IPS-20b (cell line): ENCODE results near the gene PRSS38.
"Not testable (repeated sequence)": the region's sequence is repeated elsewhere in the genome, so short reads cannot be mapped to it uniquely, and the experiment has no call there.

Experiments
- H3K27ac ChIP-seq: one replicate; pipeline ENCODE4 v1.5.1; 2013; ENCODE audit warnings: low read length
- H3K27me3 ChIP-seq: 2 replicates; pipeline ENCODE4 v1.6.1; 2013; ENCODE audit warnings: mild to moderate bottlenecking, low read length, inconsistent platforms; ENCODE audit not compliant: insufficient read depth
- H3K36me3 ChIP-seq: 2 replicates; pipeline ENCODE4 v1.6.1; 2013; ENCODE audit warnings: low read depth, mild to moderate bottlenecking, inconsistent platforms, low read length, moderate library complexity; ENCODE audit not compliant: insufficient read depth
- H3K4me1 ChIP-seq: 2 replicates; pipeline ENCODE4 v1.6.1; 2013; ENCODE audit warnings: mild to moderate bottlenecking, control low read depth, inconsistent platforms, low read length, moderate library complexity; ENCODE audit not compliant: insufficient read depth
- H3K4me3 ChIP-seq: 2 replicates; pipeline ENCODE4 v1.5.1; 2013; ENCODE audit warnings: mild to moderate bottlenecking, low read length, inconsistent platforms
- H3K9ac ChIP-seq: 2 replicates; pipeline ENCODE4 v1.6.1; 2013; ENCODE audit warnings: low read depth, mild to moderate bottlenecking, inconsistent platforms, low read length, moderate library complexity
- H3K9me3 ChIP-seq: 2 replicates; pipeline ENCODE4 v1.6.1; 2013; ENCODE audit warnings: mild to moderate bottlenecking, low read depth, low read length, inconsistent platforms; ENCODE audit not compliant: insufficient read depth

The PRSS38 gene

GRCh38 chr1:227856147-227856858 lies 40.8 kb downstream of the PRSS38 start:
- H3K27me3 ChIP-seq: no peaks in the 10 kb centered on the region
- no peak overlapping the region for H3K4me3 ChIP-seq
- no peaks in the 10 kb centered on the region for H3K9me3 ChIP-seq
- H3K9ac ChIP-seq: no peak overlapping the region
- H3K36me3 ChIP-seq: no peaks in the 10 kb centered on the region
- no peak overlapping the region for H3K27ac ChIP-seq
- no peaks in the 10 kb centered on the region for H3K4me1 ChIP-seq

GRCh38 chr1:227864882-227865281 lies 49.4 kb downstream of the PRSS38 start:
- Histone ChIP-seq H3K9me3 (peaks cover 7% of the 10 kb centered on the region), H3K27ac (no peak overlapping the region), H3K4me3 (no peak overlapping the region), H3K9ac (no peak overlapping the region), H3K27me3 (no peaks in the 10 kb centered on the region), H3K36me3 (no peaks in the 10 kb centered on the region), H3K4me1 (no peaks in the 10 kb centered on the region)

GRCh38 chr1:227869279-227869842 lies 53.9 kb downstream of the PRSS38 start:
- H3K4me3 ChIP-seq: no peak overlapping the region
- peaks cover 6% of the 10 kb centered on the region for H3K9me3 ChIP-seq
- H3K27me3 ChIP-seq: no peaks in the 10 kb centered on the region
- H3K27ac ChIP-seq: no peak overlapping the region
- H3K4me1 ChIP-seq: no peaks in the 10 kb centered on the region
- H3K9ac ChIP-seq: no peak overlapping the region
- H3K36me3 ChIP-seq: no peaks in the 10 kb centered on the region

- Histone ChIP-seq H3K36me3 (no peaks in the 10 kb centered on the region), H3K4me1 (no peaks in the 10 kb centered on the region), H3K27me3 (no peaks in the 10 kb centered on the region), H3K9me3 (peaks cover under 1% of the 10 kb centered on the region; the same call in 1 of the 2 replicates), H3K27ac (no peak overlapping the region), H3K9ac (no peak overlapping the region), H3K4me3 (no peak overlapping the region)
Observed at GRCh38 chr1:227869851-227870305, 54.4 kb downstream of the PRSS38 start.

GRCh38 chr1:227870366-227870765 lies 54.9 kb downstream of the PRSS38 start:
- Histone ChIP-seq H3K9me3 (no peaks in the 10 kb centered on the region; the same call in 1 of the 2 replicates), H3K4me3 (no peak overlapping the region), H3K9ac (no peak overlapping the region), H3K36me3 (no peaks in the 10 kb centered on the region), H3K27ac (no peak overlapping the region), H3K4me1 (no peaks in the 10 kb centered on the region), H3K27me3 (no peaks in the 10 kb centered on the region)

- not testable (repeated sequence) for H3K4me3 ChIP-seq, H3K27me3 ChIP-seq, H3K4me1 ChIP-seq, H3K36me3 ChIP-seq, H3K27ac ChIP-seq, H3K9me3 ChIP-seq, H3K9ac ChIP-seq
Observed at GRCh38 chr1:227871892-227872291, 56.4 kb downstream of the PRSS38 start.

GRCh38 chr1:227877810-227878209 lies 62.3 kb downstream of the PRSS38 start:
- not testable (repeated sequence) for H3K9me3 ChIP-seq, H3K9ac ChIP-seq, H3K4me1 ChIP-seq, H3K27ac ChIP-seq, H3K36me3 ChIP-seq, H3K4me3 ChIP-seq, H3K27me3 ChIP-seq

- Histone ChIP-seq H3K27ac (no peak overlapping the region), H3K4me3 (no peak overlapping the region), H3K27me3 (no peaks in the 10 kb centered on the region), H3K36me3 (no peaks in the 10 kb centered on the region), H3K9ac (no peak overlapping the region), H3K4me1 (no peaks in the 10 kb centered on the region), H3K9me3 (no peaks in the 10 kb centered on the region)
Observed at GRCh38 chr1:227880342-227880924, 65.0 kb downstream of the PRSS38 start.

GRCh38 chr1:227883073-227883520 lies 67.6 kb downstream of the PRSS38 start:
- Histone ChIP-seq H3K9me3 (no peaks in the 10 kb centered on the region), H3K9ac (no peak overlapping the region), H3K27me3 (no peaks in the 10 kb centered on the region)

GRCh38 chr1:227883641-227884301 lies 68.3 kb downstream of the PRSS38 start:
- Histone ChIP-seq H3K4me1 (peaks cover 2% of the 10 kb centered on the region; the same call in 1 of the 2 replicates), H3K9ac (no peak overlapping the region), H3K27ac (no peak overlapping the region), H3K9me3 (no peaks in the 10 kb centered on the region), H3K36me3 (no peaks in the 10 kb centered on the region), H3K4me3 (no peak overlapping the region), H3K27me3 (no peaks in the 10 kb centered on the region)

More at GRCh38 chr1:227883073-227883520, 67.6 kb downstream of the PRSS38 start:
- no peak overlapping the region for H3K27ac ChIP-seq
- H3K4me1 ChIP-seq: peaks cover 2% of the 10 kb centered on the region; the same call in 1 of the 2 replicates
- H3K4me3 ChIP-seq: no peak overlapping the region
- H3K36me3 ChIP-seq: no peaks in the 10 kb centered on the region

- H3K9me3 ChIP-seq: no peaks in the 10 kb centered on the region
- no peaks in the 10 kb centered on the region for H3K36me3 ChIP-seq
- no peak overlapping the region for H3K9ac ChIP-seq
- H3K4me3 ChIP-seq: no peak overlapping the region
- no peaks in the 10 kb centered on the region for H3K27me3 ChIP-seq
- no peak overlapping the region for H3K27ac ChIP-seq
- peaks cover 2% of the 10 kb centered on the region; the same call in 1 of the 2 replicates for H3K4me1 ChIP-seq
Observed at GRCh38 chr1:227884370-227885134, 69.1 kb downstream of the PRSS38 start.
